Erythroblast (primary cell): ENCODE measurements around the gene RAB38.

Experiments
- GATA1 ChIP-seq: IDR thresholded peaks from 2 replicates; pipeline ENCODE4 v1.6.1; 2011; ENCODE audit warnings: low read depth, mild to moderate bottlenecking, control low read depth, low read length, moderate library complexity
- POLR2A ChIP-seq: IDR thresholded peaks from 2 replicates; pipeline ENCODE4 v1.6.1; 2011; ENCODE audit warnings: mild to moderate bottlenecking, low read length

GRCh38 chr11:88098289-88098688 is 77.0 kb downstream of the RAB38 start:
- no peak for TF ChIP-seq POLR2A
- TF ChIP-seq GATA1, result no peak
